ENCODE results near the gene CCDC183.
A peak's percentile ranks its signal among the peaks of the same experiment; 100 is the strongest.
"Not testable (repeated sequence)": the region's sequence is repeated elsewhere in the genome, so short reads cannot be mapped to it uniquely, and the experiment has no call there.

CCDC183 gene

DNA sequence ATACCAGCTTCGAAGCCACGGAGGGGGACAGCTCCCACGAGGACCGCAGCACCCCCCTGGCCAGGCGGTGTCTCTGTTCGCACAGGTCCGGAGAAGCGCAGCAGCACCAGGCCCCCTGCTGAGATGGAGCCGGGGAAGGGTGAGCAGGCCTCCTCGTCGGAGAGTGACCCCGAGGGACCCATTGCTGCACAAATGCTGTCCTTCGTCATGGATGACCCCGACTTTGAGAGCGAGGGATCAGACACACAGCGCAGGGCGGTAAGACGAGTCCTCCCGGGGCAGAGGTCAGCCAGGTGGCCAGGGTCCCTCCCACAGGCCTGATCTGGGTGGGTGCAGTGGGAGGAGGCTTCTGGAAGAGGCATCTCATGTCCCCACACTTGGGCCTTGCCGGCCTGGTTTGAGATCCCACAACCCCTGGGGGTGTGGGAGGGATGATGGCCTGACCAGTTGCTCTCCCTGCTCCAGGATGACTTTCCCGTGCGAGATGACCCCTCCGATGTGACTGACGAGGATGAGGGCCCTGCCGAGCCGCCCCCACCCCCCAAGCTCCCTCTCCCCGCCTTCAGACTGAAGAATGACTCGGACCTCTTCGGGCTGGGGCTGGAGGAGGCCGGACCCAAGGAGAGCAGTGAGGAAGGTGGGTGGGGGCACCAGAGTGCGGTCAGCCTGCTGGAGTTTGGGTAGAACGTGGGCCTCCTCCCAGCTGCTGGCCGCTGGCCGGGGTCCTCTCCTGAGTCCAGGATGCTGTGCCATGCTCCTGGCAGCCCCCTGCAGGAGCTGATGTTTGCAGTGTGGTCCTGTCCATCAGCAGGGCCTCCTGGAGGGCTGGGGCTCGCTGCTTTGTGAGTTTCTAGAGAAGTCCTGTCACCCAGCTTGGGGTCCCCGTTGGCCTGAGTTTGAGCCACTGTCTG is 43.3 kb downstream of the CCDC183 start:
- no peak overlapping the region for H3K4me3 ChIP-seq (ENCODE audit: low read depth in 1 of 2, low read length in 2 of 2)
- no peak overlapping the region for H3K27ac ChIP-seq (ENCODE audit: low read length)
- no peaks in the 10 kb centered on the region for H3K27me3 ChIP-seq (ENCODE audit: low read depth, low read length)
- H3K36me3 ChIP-seq (ENCODE audit: control insufficient read depth in 1 of 2, insufficient read depth in 2 of 2, low read length in 2 of 2): peaks cover 5 to 35% of the 10 kb centered on the region in 2 donors
- peaks cover 0 to 27% of the 10 kb centered on the region in 2 donors for H3K4me1 ChIP-seq (ENCODE audit: control insufficient read depth in 1 of 2, insufficient read depth in 2 of 2, low read length in 2 of 2)
- H3K9me3 ChIP-seq (ENCODE audit: control insufficient read depth in 1 of 2, low read length in 2 of 2): no peaks in the 10 kb centered on the region

DNA sequence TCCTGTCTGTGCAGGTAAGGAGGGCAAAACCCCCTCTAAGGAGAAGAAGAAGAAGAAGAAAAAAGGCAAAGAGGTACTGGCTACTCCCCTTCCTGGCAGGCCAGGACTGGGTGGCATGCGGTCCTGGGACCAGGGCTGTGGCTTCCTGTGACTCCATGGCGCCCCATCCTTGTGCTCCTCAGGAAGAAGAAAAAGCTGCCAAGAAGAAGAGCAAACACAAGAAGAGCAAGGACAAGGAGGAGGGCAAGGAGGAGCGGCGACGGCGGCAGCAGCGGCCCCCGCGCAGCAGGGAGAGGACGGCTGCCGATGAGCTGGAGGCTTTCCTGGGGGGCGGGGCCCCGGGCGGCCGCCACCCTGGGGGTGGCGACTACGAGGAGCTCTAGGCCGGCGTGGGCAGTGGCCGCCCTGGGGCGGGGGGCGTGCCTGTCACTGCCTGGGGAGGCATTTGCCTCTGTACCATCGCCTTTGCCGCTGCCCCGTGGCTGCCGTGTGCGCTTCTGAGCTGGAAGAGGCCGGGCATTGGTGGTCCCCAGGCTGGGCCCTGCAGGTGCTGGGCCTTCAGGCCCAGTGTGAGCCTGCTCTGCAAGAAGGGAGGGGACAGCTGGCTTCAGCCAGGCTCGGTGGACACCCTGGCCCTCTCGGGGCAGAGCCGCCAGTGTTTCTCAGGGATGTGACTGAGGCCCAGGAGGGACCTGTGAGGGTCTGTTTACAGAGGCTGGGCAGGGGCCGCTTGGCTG is 44.2 kb downstream of the CCDC183 start:
- Histone ChIP-seq H3K36me3 (ENCODE audit: control insufficient read depth in 1 of 2, insufficient read depth in 2 of 2, low read length in 2 of 2) (peaks cover 5 to 33% of the 10 kb centered on the region in 2 donors), H3K4me1 (ENCODE audit: control insufficient read depth in 1 of 2, insufficient read depth in 2 of 2, low read length in 2 of 2) (peaks cover 0 to 27% of the 10 kb centered on the region in 2 donors), H3K27ac (ENCODE audit: low read length) (no peak overlapping the region), H3K27me3 (ENCODE audit: low read depth, low read length) (no peaks in the 10 kb centered on the region), H3K4me3 (ENCODE audit: low read depth in 1 of 2, low read length in 2 of 2) (no peak overlapping the region), H3K9me3 (ENCODE audit: control insufficient read depth in 1 of 2, low read length in 2 of 2) (no peaks in the 10 kb centered on the region)

DNA sequence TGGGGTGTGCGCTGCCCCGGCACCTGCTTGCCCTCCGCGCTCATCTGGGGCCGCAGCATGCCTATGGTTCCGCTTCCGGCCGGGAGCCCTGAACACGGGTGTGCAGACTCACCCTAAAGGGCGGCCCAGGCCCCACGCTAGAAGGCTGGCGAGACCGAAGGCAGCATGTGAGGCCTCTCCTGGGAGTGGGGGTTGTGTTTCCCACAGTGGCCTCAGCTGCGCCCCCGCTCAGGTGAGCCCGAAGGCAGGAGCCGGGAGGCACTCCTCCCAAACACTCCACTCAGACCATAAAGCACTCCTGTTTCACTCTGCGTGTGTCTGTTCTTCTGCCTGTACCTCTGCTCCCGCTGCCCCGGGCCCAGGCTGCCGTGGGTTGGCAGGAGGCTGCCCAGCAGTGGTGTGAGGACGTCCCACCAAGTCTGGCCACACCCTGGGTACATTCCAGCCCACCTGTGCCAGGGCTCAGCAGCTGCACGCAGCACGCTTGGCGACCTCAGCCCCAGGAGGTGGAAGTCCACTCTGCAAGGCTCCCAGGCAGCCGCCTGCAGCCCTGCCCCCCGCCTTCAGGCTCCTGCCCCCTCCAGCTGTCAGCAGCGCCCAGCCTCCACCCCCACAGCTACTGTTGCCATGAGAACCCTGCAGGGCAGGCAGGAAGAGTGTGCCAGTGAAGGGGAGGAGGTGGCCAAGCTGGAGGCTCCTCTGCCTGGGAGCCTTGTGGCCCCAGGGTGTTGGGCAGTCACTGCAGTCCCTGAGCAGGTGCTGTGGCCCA is 44.9 kb downstream of the CCDC183 start:
- Histone ChIP-seq H3K4me1 (ENCODE audit: control insufficient read depth in 1 of 2, insufficient read depth in 2 of 2, low read length in 2 of 2) (peaks cover 0 to 27% of the 10 kb centered on the region in 2 donors), H3K9me3 (ENCODE audit: control insufficient read depth in 1 of 2, low read length in 2 of 2) (no peaks in the 10 kb centered on the region), H3K27me3 (ENCODE audit: low read depth, low read length) (no peaks in the 10 kb centered on the region), H3K27ac (ENCODE audit: low read length) (no peak overlapping the region), H3K4me3 (ENCODE audit: low read depth in 1 of 2, low read length in 2 of 2) (no peak overlapping the region), H3K36me3 (ENCODE audit: control insufficient read depth in 1 of 2, insufficient read depth in 2 of 2, low read length in 2 of 2) (peaks cover 5 to 31% of the 10 kb centered on the region in 2 donors)

DNA sequence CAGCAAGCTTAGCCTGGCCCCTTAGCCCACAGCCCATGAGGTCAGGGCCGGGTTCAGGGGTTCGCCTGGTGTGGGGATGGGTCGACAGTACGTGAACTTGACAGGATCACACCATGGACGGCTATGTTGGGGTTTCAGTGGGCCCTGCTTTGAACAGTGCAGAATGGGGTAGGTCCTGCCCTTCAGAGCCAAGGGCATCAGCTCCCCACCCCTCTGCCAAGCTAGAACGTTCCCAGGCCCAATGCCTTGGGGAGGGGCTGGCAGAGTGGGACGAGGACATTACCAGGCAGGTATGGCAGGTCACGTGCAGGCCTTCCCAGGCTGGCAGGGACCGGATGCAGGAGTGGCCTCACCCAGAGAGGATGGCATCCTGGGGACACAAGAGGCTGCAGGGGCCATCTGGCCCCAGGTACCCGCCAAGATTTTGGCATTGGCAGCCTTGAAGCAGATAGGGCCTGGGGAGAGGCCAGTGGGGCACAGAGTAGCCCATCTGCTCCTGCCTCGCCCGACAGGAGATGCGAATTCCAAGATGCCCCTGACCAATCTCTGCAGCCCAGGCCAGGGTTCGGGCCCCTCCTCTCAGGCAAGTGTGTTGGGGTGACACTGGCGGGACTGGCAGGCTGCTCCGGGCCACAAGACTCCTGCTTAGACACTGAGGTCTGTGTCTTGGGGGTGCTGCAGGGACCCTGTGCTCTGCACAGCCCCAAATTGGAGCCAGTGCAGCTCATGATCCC is 45.7 kb downstream of the CCDC183 start:
- Histone ChIP-seq H3K4me1 (ENCODE audit: control insufficient read depth in 1 of 2, insufficient read depth in 2 of 2, low read length in 2 of 2) (peaks cover 0 to 33% of the 10 kb centered on the region in 2 donors), H3K36me3 (ENCODE audit: control insufficient read depth in 1 of 2, insufficient read depth in 2 of 2, low read length in 2 of 2) (peaks cover 5 to 27% of the 10 kb centered on the region in 2 donors), H3K4me3 (ENCODE audit: low read depth in 1 of 2, low read length in 2 of 2) (peak overlapping the region in 1 of 2 donors; percentile 58)
- not testable (repeated sequence) for H3K9me3 ChIP-seq (ENCODE audit: control insufficient read depth in 1 of 2, low read length in 2 of 2); H3K27me3 ChIP-seq (ENCODE audit: low read depth, low read length); H3K27ac ChIP-seq (ENCODE audit: low read length)

DNA sequence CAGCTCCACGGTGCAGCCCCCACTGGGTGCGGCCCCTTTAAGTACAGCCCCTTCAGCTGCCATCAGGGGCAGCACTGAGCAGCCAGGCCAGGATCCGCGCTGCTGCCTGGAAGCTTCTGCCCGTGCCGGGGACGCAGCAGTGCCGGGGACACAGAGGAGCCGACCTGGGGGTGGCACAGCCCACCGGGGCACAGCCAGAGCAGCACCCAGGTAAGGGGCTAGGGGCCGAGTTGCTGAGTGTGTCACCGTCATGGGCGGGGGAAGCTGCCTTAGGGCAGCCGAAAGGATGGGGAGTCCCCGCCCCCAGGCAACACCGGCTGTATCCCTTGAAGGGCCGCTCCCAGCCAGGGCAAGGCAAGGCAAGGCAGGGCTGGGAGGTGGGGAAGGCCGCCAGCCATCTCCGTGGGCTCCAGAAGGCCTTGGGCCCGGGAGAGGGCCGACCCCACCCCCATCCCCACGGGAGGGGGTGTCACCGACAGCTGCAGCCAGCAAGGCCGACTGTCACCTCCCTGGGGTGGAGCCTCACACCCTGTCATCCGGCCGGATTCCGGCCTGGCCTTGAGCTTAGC is 46.3 kb downstream of the CCDC183 start, which contains the start of gene AJM1:
TSS of gene AJM1 (plus strand) at position 99 of the 569 bp plus-strand sequence. CDS start 1,937 bp downstream, outside the sequence.
- peak within 1 kb of the TSS; percentile 30 to 58 for H3K4me3 ChIP-seq (ENCODE audit: low read depth in 1 of 2, low read length in 2 of 2)

DNA sequence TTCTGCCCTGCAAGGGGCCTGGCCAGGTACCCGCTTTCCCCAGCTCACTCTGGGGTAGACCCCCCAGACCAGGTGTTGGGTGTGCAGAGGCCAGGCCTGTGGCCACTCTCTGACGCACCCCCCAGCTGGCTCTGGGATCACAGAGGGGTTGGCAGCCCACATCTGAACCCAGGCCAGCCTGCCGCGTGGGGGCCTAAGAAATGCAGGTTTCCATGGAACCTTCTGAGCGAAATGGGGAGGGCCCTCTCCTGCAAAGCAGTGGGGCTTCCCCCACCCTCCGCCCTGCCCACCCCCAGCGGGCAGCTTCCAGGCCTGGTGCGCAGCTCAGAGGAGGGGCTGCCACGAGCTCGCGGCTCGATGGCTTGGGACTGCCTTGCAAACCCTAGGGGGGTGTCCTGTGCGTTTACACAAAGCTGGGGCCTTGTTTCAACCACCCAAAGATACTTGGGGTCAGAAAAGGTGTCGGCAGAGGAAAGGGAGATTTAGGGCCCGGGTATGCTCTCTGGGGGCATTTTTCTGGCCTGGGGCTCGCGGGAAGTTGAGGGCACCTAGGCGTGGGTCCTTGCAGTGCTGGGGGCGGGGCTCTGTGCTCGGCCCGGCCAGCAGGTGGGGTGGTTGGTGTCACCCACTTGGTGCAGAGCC is 47.1 kb downstream of the CCDC183 start:
- Histone ChIP-seq H3K4me1 (ENCODE audit: control insufficient read depth in 1 of 2, insufficient read depth in 2 of 2, low read length in 2 of 2) (peaks cover 0 to 47% of the 10 kb centered on the region in 2 donors), H3K36me3 (ENCODE audit: control insufficient read depth in 1 of 2, insufficient read depth in 2 of 2, low read length in 2 of 2) (peaks cover 5 to 19% of the 10 kb centered on the region in 2 donors)
- H3K27ac ChIP-seq (ENCODE audit: low read length); H3K4me3 ChIP-seq (ENCODE audit: low read depth in 1 of 2, low read length in 2 of 2); H3K27me3 ChIP-seq (ENCODE audit: low read depth, low read length); H3K9me3 ChIP-seq (ENCODE audit: control insufficient read depth in 1 of 2, low read length in 2 of 2): not testable (repeated sequence)

More for the DNA sequence above, 46.3 kb downstream of the CCDC183 start, which contains the start of gene AJM1:
- Histone ChIP-seq H3K4me1 (ENCODE audit: control insufficient read depth in 1 of 2, insufficient read depth in 2 of 2, low read length in 2 of 2) (peaks cover 0 to 38% of the 10 kb centered on the region in 2 donors), H3K36me3 (ENCODE audit: control insufficient read depth in 1 of 2, insufficient read depth in 2 of 2, low read length in 2 of 2) (peaks cover 5 to 27% of the 10 kb centered on the region in 2 donors)
- not testable (repeated sequence) for H3K27me3 ChIP-seq (ENCODE audit: low read depth, low read length); H3K27ac ChIP-seq (ENCODE audit: low read length); H3K9me3 ChIP-seq (ENCODE audit: control insufficient read depth in 1 of 2, low read length in 2 of 2)

DNA sequence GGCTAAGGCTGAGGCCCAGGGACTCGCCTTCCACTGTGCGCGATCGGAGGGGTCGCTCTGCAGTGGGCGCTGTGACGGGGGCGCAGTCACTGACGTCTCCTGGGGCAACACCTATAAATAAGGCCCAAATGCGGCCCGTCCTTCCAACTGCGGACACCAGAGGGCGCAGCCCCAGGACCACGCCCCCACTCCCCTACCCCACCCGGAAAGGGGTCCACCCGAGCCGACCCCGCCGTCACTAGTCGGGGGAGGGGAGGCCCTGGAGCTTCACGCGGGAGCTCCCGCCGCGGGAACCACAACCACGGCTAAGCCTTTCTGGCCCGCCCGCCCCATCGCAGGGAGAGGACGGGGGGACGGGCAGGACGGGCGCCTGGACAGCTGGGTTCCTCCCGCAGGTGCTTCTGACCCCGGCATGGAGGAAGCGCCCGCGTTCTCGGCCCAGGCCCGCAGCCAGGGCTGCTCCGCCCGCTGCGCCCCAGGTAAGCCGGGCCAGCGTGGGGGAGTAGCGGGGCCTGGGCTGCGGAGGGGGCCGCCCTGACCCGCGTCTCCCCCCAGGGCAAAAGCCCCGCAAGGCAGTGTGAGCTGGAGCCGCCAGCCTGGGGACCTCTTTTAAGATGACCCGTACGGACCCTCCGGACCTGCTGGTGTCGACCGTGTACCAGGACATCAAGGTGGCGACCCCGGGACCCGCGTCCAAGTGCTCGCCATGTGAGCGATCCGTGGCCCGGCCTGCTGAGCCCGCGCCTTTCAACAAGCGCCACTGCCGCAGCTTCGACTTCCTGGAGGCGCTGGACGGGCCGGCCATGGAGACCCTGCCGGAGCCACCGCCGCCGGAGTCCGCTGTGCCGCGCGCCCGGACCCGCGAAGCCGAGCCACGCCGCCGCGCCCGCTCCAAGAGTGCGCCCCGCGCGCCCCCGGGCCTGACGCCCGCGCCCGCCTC is 47.9 kb downstream of the CCDC183 start:
- Histone ChIP-seq H3K4me3 (ENCODE audit: low read depth in 1 of 2, low read length in 2 of 2) (peak overlapping the region in 1 of 2 donors; percentile 40), H3K4me1 (ENCODE audit: control insufficient read depth in 1 of 2, insufficient read depth in 2 of 2, low read length in 2 of 2) (peaks cover 0 to 49% of the 10 kb centered on the region in 2 donors), H3K36me3 (ENCODE audit: control insufficient read depth in 1 of 2, insufficient read depth in 2 of 2, low read length in 2 of 2) (peaks cover 4 to 15% of the 10 kb centered on the region in 2 donors)
- not testable (repeated sequence) for H3K27me3 ChIP-seq (ENCODE audit: low read depth, low read length); H3K9me3 ChIP-seq (ENCODE audit: control insufficient read depth in 1 of 2, low read length in 2 of 2); H3K27ac ChIP-seq (ENCODE audit: low read length)

DNA sequence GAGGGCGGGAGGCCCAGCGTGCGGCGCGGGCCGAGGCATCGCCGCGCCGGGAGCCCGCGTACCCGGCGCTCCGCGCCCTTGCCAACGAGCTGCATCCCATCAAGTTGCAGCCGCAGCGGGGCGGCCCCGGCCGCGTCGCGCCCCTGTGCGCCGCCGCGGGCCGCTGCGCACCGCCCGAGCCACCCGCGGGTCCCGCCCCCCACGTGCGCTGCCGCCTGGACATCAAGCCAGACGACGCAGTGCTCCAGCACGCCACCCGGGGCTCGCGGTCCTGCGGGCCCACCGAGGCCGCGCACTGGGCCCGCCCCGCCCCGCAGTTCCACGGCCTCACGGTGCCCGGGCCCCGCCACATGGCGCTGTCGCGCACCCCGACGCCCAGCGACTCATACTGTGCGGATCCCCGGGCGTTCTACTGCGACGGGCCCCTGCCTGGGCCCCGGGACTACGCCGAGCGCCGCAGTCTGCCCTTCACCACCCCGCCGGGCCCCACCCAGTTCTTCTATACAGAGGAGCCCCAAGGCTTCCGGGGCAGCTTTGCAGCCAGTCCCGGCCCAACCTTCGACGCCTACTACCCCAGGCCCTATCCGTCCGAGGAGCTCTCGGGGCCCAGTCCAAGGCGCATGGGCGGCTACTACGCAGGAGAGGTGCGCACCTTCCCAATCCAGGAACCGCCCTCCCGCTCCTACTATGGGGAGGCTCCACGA is 48.8 kb downstream of the CCDC183 start:
- Histone ChIP-seq H3K4me1 (ENCODE audit: control insufficient read depth in 1 of 2, insufficient read depth in 2 of 2, low read length in 2 of 2) (peaks cover 0 to 52% of the 10 kb centered on the region in 2 donors), H3K36me3 (ENCODE audit: control insufficient read depth in 1 of 2, insufficient read depth in 2 of 2, low read length in 2 of 2) (peaks cover 0 to 7% of the 10 kb centered on the region in 2 donors), H3K27ac (ENCODE audit: low read length) (no peak overlapping the region), H3K9me3 (ENCODE audit: control insufficient read depth in 1 of 2, low read length in 2 of 2) (no peaks in the 10 kb centered on the region), H3K4me3 (ENCODE audit: low read depth in 1 of 2, low read length in 2 of 2) (no peak overlapping the region), H3K27me3 (ENCODE audit: low read depth, low read length) (no peaks in the 10 kb centered on the region)
